Measurements from ENCODE around the gene NFIC.

NFIC gene

GRCh38 chr19:3500429-3501101 lies 134.2 kb downstream of the NFIC start, which contains the start of gene DOHH:
TSS of gene DOHH (minus strand) at chr19:3500674. CDS start at chr19:3496814, 3,860 bp downstream.
- Histone ChIP-seq H3K4me2 (ENCODE audit: low read length) (peak within 1 kb of the TSS; percentile 86), H3K9me2 (replicated peaks; ENCODE audit: control insufficient read depth, low read length) (no peaks in the 10 kb centered on the region), H3K27me3 (ENCODE audit: control insufficient read depth, low read length) (no peaks in the 10 kb centered on the region), H3K79me2 (ENCODE audit: control insufficient read depth, low read length) (peaks cover 37% of the 10 kb centered on the region), H3K4me3 (ENCODE audit: low read length) (peak within 1 kb of the TSS; percentile 81), H3K4me1 (ENCODE audit: control insufficient read depth, low read length) (peaks cover 25% of the 10 kb centered on the region), H3K36me3 (ENCODE audit: control insufficient read depth, low read length) (peaks cover 14% of the 10 kb centered on the region), H4K20me1 (ENCODE audit: control insufficient read depth, insufficient read depth, low read depth, low read length) (no peaks in the 10 kb centered on the region), H3K27ac (ENCODE audit: low read depth, low read length) (peak within 1 kb of the TSS; percentile 65), H3K9me3 (ENCODE audit: control insufficient read depth, insufficient read depth, low read length) (no peaks in the 10 kb centered on the region), H3F3A (ENCODE audit: control insufficient read depth, insufficient read depth) (no peaks in the 10 kb centered on the region; the same call in 1 of the 2 replicates)
- TF ChIP-seq CTCF (IDR thresholded peaks at IDR 0.05; ENCODE audit: low read depth, low read length, poor library complexity, severe bottlenecking) (no peak), EZH2phosphoT487 (IDR thresholded peaks at IDR 0.05; ENCODE audit: borderline replicate concordance, low read length) (no peak)

- peaks cover 9% of the 10 kb centered on the region for H3K36me3 ChIP-seq (ENCODE audit: control insufficient read depth, low read length)
- no peak overlapping the region for H3K4me3 ChIP-seq (ENCODE audit: low read length)
- H3K4me1 ChIP-seq (ENCODE audit: control insufficient read depth, low read length), result peaks cover 27% of the 10 kb centered on the region
- no peaks in the 10 kb centered on the region for H3K27me3 ChIP-seq (ENCODE audit: control insufficient read depth, low read length)
- no peak overlapping the region for H3K4me2 ChIP-seq (ENCODE audit: low read length)
- no peaks in the 10 kb centered on the region for H3K9me2 ChIP-seq (replicated peaks; ENCODE audit: control insufficient read depth, low read length)
- H3K27ac ChIP-seq (ENCODE audit: low read depth, low read length), result no peak overlapping the region
- H3K79me2 ChIP-seq (ENCODE audit: control insufficient read depth, low read length), result peaks cover 43% of the 10 kb centered on the region
- no peaks in the 10 kb centered on the region for H4K20me1 ChIP-seq (ENCODE audit: control insufficient read depth, insufficient read depth, low read depth, low read length)
- TF ChIP-seq CTCF (IDR thresholded peaks at IDR 0.05; ENCODE audit: low read depth, low read length, poor library complexity, severe bottlenecking) (no peak), EZH2phosphoT487 (IDR thresholded peaks at IDR 0.05; ENCODE audit: borderline replicate concordance, low read length) (no peak)
- no peaks in the 10 kb centered on the region; the same call in 1 of the 2 replicates for H3F3A ChIP-seq (ENCODE audit: control insufficient read depth, insufficient read depth)
- H3K9me3 ChIP-seq (ENCODE audit: control insufficient read depth, insufficient read depth, low read length), result no peaks in the 10 kb centered on the region
Observed at GRCh38 chr19:3501780-3502179, 135.4 kb downstream of the NFIC start.

- peaks cover 7% of the 10 kb centered on the region; the same call in 1 of the 2 replicates for H4K20me1 ChIP-seq (ENCODE audit: control insufficient read depth, insufficient read depth, low read depth, low read length)
- peaks cover 8% of the 10 kb centered on the region for H3K36me3 ChIP-seq (ENCODE audit: control insufficient read depth, low read length)
- no peaks in the 10 kb centered on the region for H3K9me3 ChIP-seq (ENCODE audit: control insufficient read depth, insufficient read depth, low read length)
- H3K4me2 ChIP-seq (ENCODE audit: low read length), result no peak overlapping the region
- no peak overlapping the region for H3K4me3 ChIP-seq (ENCODE audit: low read length)
- H3K79me2 ChIP-seq (ENCODE audit: control insufficient read depth, low read length), result peaks cover 43% of the 10 kb centered on the region
- H3K27me3 ChIP-seq (ENCODE audit: control insufficient read depth, low read length), result no peaks in the 10 kb centered on the region
- H3F3A ChIP-seq (ENCODE audit: control insufficient read depth, insufficient read depth), result no peaks in the 10 kb centered on the region; the same call in 1 of the 2 replicates
- H3K27ac ChIP-seq (ENCODE audit: low read depth, low read length), result no peak overlapping the region
- H3K4me1 ChIP-seq (ENCODE audit: control insufficient read depth, low read length), result peaks cover 35% of the 10 kb centered on the region
- TF ChIP-seq CTCF (IDR thresholded peaks at IDR 0.05; ENCODE audit: low read depth, low read length, poor library complexity, severe bottlenecking), result no peak
- TF ChIP-seq EZH2phosphoT487 (IDR thresholded peaks at IDR 0.05; ENCODE audit: borderline replicate concordance, low read length), result no peak
- H3K9me2 ChIP-seq (replicated peaks; ENCODE audit: control insufficient read depth, low read length), result no peaks in the 10 kb centered on the region
Observed at GRCh38 chr19:3503036-3503572, 136.7 kb downstream of the NFIC start.

Data from DOHH2 (cell line).